Endothelial cell of umbilical vein (primary cell): ENCODE measurements around the gene EFCAB5. TPM values are rescaled to one million over a fixed set of nuclear protein-coding genes. Genes with fewer than 3 reads are reported as not detected.
"Not testable (repeated sequence)": the region's sequence is repeated elsewhere in the genome, so short reads cannot be mapped to it uniquely, and the experiment has no call there.

Source experiments
- BruUV-seq: library from RNA; stranded (reverse); fragments of 400-500 nt; replicated peaks from 2 replicates; lab custom pipeline; 2021; lab: Mats Ljungman, UMichigan
- CTCF ChIA-PET: fragments of 300-600, 350-600 bp; sonication (Branson Sonifier 250); formaldehyde crosslinking; loops from one replicate; lab custom pipeline; 2021; ENCODE audit warnings: antibody characterized with exemption, inconsistent platforms; lab: Charles Lee
- POLR2A ChIA-PET: fragments of 300-600, 350-600 bp; sonication (Branson Sonifier 250); formaldehyde crosslinking; loops from one replicate; lab custom pipeline; 2021; ENCODE audit warnings: antibody characterized with exemption, inconsistent platforms; lab: Charles Lee
- DNase-seq: peaks from one replicate; pipeline ENCODE4 v3.0.0-alpha.2; 2011; ENCODE audit warnings: low read depth, low spot score
- FAIRE-seq: peaks from 2 replicates; lab custom pipeline; 2011; peaks lifted over from hg19 to GRCh38; lab: Jason Lieb, UNC
- H2AFZ ChIP-seq: 2 replicates; pipeline ENCODE4 v1.6.0; 2012; ENCODE audit warnings: low read depth, low read length, control low read depth, inconsistent platforms
- H3K27ac ChIP-seq: 2 replicates; pipeline ENCODE4 v1.5.1; 2011; ENCODE audit warnings: low read depth, mild to moderate bottlenecking, control low read depth, low read length, moderate library complexity; ENCODE audit not compliant: insufficient read depth
- H3K27me3 ChIP-seq, 2 experiments: 2 replicates each; pipeline versions ENCODE4 v1.6.0 to v1.6.1; 2011; ENCODE audit warnings: low read length in 2 of 2, mixed read lengths in 1 of 2; ENCODE audit not compliant: control insufficient read depth in 2 of 2, insufficient read depth in 2 of 2
- H3K36me3 ChIP-seq, 2 experiments: 2 replicates in 1 of 2; 3 replicates in 1 of 2; pipeline ENCODE4 v1.5.1; 2011; ENCODE audit warnings: low read length in 2 of 2, mild to moderate bottlenecking in 1 of 2, moderate library complexity in 1 of 2; ENCODE audit not compliant: control insufficient read depth in 2 of 2, insufficient read depth in 2 of 2; ENCODE audit errors: extremely low read depth in 1 of 2
- H3K4me1 ChIP-seq: 3 replicates; pipeline ENCODE4 v1.5.1; 2011; ENCODE audit warnings: mild to moderate bottlenecking, low read length; ENCODE audit not compliant: control insufficient read depth, insufficient read depth; ENCODE audit errors: extremely low read depth
- H3K4me2 ChIP-seq: 2 replicates; pipeline ENCODE4 v1.6.1; 2011; ENCODE audit warnings: low read length, control low read depth, mixed read lengths; ENCODE audit not compliant: insufficient read depth
- H3K4me3 ChIP-seq, 3 experiments: fragments of 200-600 bp in 1 of 3; sonication (generic), shearing (Covaris generic) in 1 of 3; replicated peaks in 1 of 3; 2 replicates each; pipeline ENCODE4 v1.5.1; 2011 to 2016; ENCODE audit warnings: control low read depth in 3 of 3, low read length in 3 of 3, mild to moderate bottlenecking in 2 of 3, inconsistent platforms in 1 of 3, low read depth in 1 of 3, moderate library complexity in 1 of 3; ENCODE audit not compliant: insufficient read depth in 1 of 3
- H3K79me2 ChIP-seq: 2 replicates; pipeline ENCODE4 v1.6.0; 2012; ENCODE audit warnings: low read length, inconsistent platforms; ENCODE audit not compliant: control insufficient read depth, insufficient read depth
- H3K9ac ChIP-seq: replicated peaks from 2 replicates; pipeline ENCODE3; 2011; ENCODE audit warnings: low read length, control low read depth; ENCODE audit not compliant: insufficient read depth; ENCODE audit errors: extremely low read depth
- H3K9me1 ChIP-seq: replicated peaks from 3 replicates; pipeline ENCODE4 v1.6.0; 2011; ENCODE audit warnings: mild to moderate bottlenecking, low read length; ENCODE audit not compliant: control insufficient read depth, insufficient read depth; ENCODE audit errors: extremely low read depth
- H3K9me3 ChIP-seq: replicated peaks from 2 replicates; pipeline ENCODE4 v1.5.1; 2012; ENCODE audit warnings: low read length, inconsistent platforms; ENCODE audit not compliant: control insufficient read depth, insufficient read depth
- H4K20me1 ChIP-seq: replicated peaks from 2 replicates; pipeline ENCODE3; 2011; ENCODE audit warnings: mild to moderate bottlenecking, low read length; ENCODE audit not compliant: control insufficient read depth, insufficient read depth; ENCODE audit errors: extremely low read depth
- CTCF ChIP-seq, 2 donors: IDR thresholded peaks; 1 replicate in 1 of 2; 2 replicates in 1 of 2; pipeline ENCODE4 v1.5.1; 2011; ENCODE audit warnings: low read length in 2 of 2, mild to moderate bottlenecking in 2 of 2, moderate library complexity in 2 of 2, control low read depth in 1 of 2, inconsistent platforms in 1 of 2, low read depth in 1 of 2; ENCODE audit not compliant: insufficient read depth in 1 of 2; ENCODE audit errors: extremely low read depth in 1 of 2
- EZH2 ChIP-seq: IDR thresholded peaks from 2 replicates; pipeline ENCODE4 v1.6.1; 2012; ENCODE audit warnings: borderline replicate concordance, low read depth, mild to moderate bottlenecking, moderate library complexity, low read length, inconsistent platforms; ENCODE audit not compliant: severe bottlenecking
- FOS ChIP-seq: IDR thresholded peaks from 2 replicates; pipeline ENCODE4 v1.6.1; 2011; ENCODE audit warnings: mild to moderate bottlenecking, low read length, moderate library complexity, borderline replicate concordance; ENCODE audit not compliant: insufficient read depth
- GATA2 ChIP-seq: IDR thresholded peaks from 2 replicates; pipeline ENCODE4 v1.7.0; 2011; ENCODE audit warnings: low read depth, mild to moderate bottlenecking, moderate library complexity, mixed read lengths, low read length; ENCODE audit not compliant: insufficient read length, insufficient read depth
- JUN ChIP-seq: IDR thresholded peaks from 2 replicates; pipeline ENCODE4 v1.6.1; 2011; ENCODE audit warnings: borderline replicate concordance, low read depth; ENCODE audit not compliant: insufficient read length, insufficient read depth
- MYC ChIP-seq: IDR thresholded peaks from one replicate; pipeline ENCODE4 v1.6.1; 2011; ENCODE audit warnings: mild to moderate bottlenecking, low read depth, low read length
- POLR2A ChIP-seq: IDR thresholded peaks from 2 replicates; pipeline ENCODE4 v1.6.1; 2012; ENCODE audit warnings: low read depth, mild to moderate bottlenecking, control low read depth, low read length
- POLR2AphosphoS5 ChIP-seq: IDR thresholded peaks from 2 replicates; pipeline ENCODE4 v1.6.1; 2012; ENCODE audit warnings: low read depth, mild to moderate bottlenecking, control low read depth, low read length, moderate library complexity; ENCODE audit not compliant: insufficient read depth
- dilution Hi-C: fragments of 300-500 bp; cut with MboI; formaldehyde crosslinking; loops from one replicate; pipeline ENCODE4 v1.15.0; 2019; ENCODE audit warnings: low sequenced_read_pairs; ENCODE audit not compliant: extremely low pct_ligation_motif_present
- intact Hi-C: fragments of 100-400 bp; cut with micrococcal nuclease; formaldehyde crosslinking; loops from one replicate; pipeline ENCODE4 v1.10.0; 2022
- polyA plus RNA-seq, 4 experiments: library from polyadenylated mRNA; depleted of rRNA in 3 of 4; stranded (reverse) in 3 of 4; unstranded in 1 of 4; fragments of >200 nt; gene quantifications; 2 replicates each; pipeline versions ENCODE4 v1.2.1 to v1.2.3, GENCODE V29; 2011 to 2012; ENCODE audit warnings: missing spikeins in 1 of 4
- total RNA-seq: library from RNA; stranded (reverse); gene quantifications from 2 replicates; pipeline ENCODE4 v1.2.3, GENCODE V29; 2021
- TF ChIP-seq, protein P1 (sequence below): IDR thresholded peaks from 2 replicates; pipeline ENCODE4 v1.6.1; 2011; ENCODE audit not compliant: insufficient read depth, insufficient read length

Gene EFCAB5
- total and polyA plus RNA-seq, 2 donors (not counting 3 experiments of a cell fraction or from before 2014, with no cell fraction given) = 0.04 to 0.40 TPM

GRCh38 chr17:30137158-30137557 lies 195.7 kb downstream of the EFCAB5 start:
- H3K9me1 ChIP-seq = no peaks in the 10 kb centered on the region
- FAIRE-seq = no peak
- no peak overlapping the region for H3K9ac ChIP-seq
- H3K36me3 ChIP-seq = peaks cover 3 to 8% of the 10 kb centered on the region in 2 experiments
- ChIA-PET CTCF (interaction anchor here (0.6 kb wide), 1 partner anchor 9 kb away, joined by 3 read pairs; no protein-coding TSS in a partner anchor), POLR2A (no interaction called here)
- DNase-seq = no peak
- H3K27ac ChIP-seq = no peak overlapping the region
- intact Hi-C loops (no loop called here), dilution Hi-C loops (no loop called here)
- TF ChIP-seq POLR2A = no peak
- TF ChIP-seq POLR2AphosphoS5 = no peak
- TF ChIP-seq MYC = no peak
- no peak for TF ChIP-seq EZH2
- TF ChIP-seq JUN = no peak
- no peak for TF ChIP-seq CTCF (IDR thresholded peaks at IDR 0.05; ENCODE audit: extremely low read depth in 1 of 2, insufficient read depth in 1 of 2, low read depth in 1 of 2, low read length in 2 of 2)
- no peak for TF ChIP-seq GATA2
- no peak for TF ChIP-seq FOS
- TF ChIP-seq, protein P1, sequence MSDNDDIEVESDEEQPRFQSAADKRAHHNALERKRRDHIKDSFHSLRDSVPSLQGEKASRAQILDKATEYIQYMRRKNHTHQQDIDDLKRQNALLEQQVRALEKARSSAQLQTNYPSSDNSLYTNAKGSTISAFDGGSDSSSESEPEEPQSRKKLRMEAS = no peak
- H3K4me2 ChIP-seq = no peak overlapping the region
- H3K4me3 ChIP-seq = no peak overlapping the region
- no TSS peak for BruUV-seq
- no peaks in the 10 kb centered on the region for H3K9me3 ChIP-seq
- no peak overlapping the region for H2AFZ ChIP-seq
- no peaks in the 10 kb centered on the region for H3K4me1 ChIP-seq
- H3K79me2 ChIP-seq = peaks cover 64% of the 10 kb centered on the region
- H4K20me1 ChIP-seq = no peaks in the 10 kb centered on the region
- H3K27me3 ChIP-seq = no peaks in the 10 kb centered on the region

GRCh38 chr17:30147860-30148259 lies 206.4 kb downstream of the EFCAB5 start:
- POLR2A ChIA-PET, H3K36me3 ChIP-seq, H2AFZ ChIP-seq, dilution Hi-C loops, H3K27me3 ChIP-seq, H3K9me3 ChIP-seq, BruUV-seq, intact Hi-C loops, H4K20me1 ChIP-seq, H3K9ac ChIP-seq, H3K4me1 ChIP-seq, H3K27ac ChIP-seq, H3K9me1 ChIP-seq, FAIRE-seq, H3K4me3 ChIP-seq, H3K4me2 ChIP-seq, DNase-seq: not testable (repeated sequence)
- peaks cover 54% of the 10 kb centered on the region for H3K79me2 ChIP-seq
- CTCF ChIA-PET = interaction anchor here (1.1 to 1.5 kb wide), 2 partner anchors 23 to 130 kb away, joined by 3 to 4 read pairs; no protein-coding TSS in a partner anchor
